H1 (cell line): ENCODE results near the gene PGLYRP4. TPM values are rescaled to one million over a fixed set of nuclear protein-coding genes. Genes with fewer than 3 reads are reported as not detected.
A peak's percentile ranks its signal among the peaks of the same experiment; 100 is the strongest.

Experiments
- polyA plus RNA-seq, 7 experiments: library from polyadenylated mRNA; depleted of rRNA in 3 of 7; stranded (reverse) in 5 of 7; unstranded in 2 of 7; fragments of >200 nt in 5 of 7; fragments of 200-250 nt in 2 of 7; gene quantifications; 1 replicate in 5 of 7; 2 replicates in 1 of 7; 4 replicates in 1 of 7; pipeline versions ENCODE4 v1.2.1 to v1.2.3, GENCODE V29; 2011 to 2013; ENCODE audit warnings: missing spikeins in 2 of 7, mixed read lengths in 2 of 7
- total RNA-seq: library from RNA; stranded (reverse); fragmentation: NEBNext Ultra II Directional; extraction: Animal tissue kit (Norgen Biotek cat#: 25700); gene quantifications from 2 replicates; pipeline ENCODE4 v1.2.1, GENCODE V29; 2021
- TF ChIP-seq, protein P1 (sequence below): IDR thresholded peaks from 2 replicates; pipeline ENCODE4 v1.6.1; 2012; ENCODE audit warnings: inconsistent platforms

Gene PGLYRP4
- total and polyA plus RNA-seq, 2 of the 8 experiments (the other 6 are each of a cell fraction or from before 2014, with no cell fraction given), result not detected

- TF ChIP-seq, protein P1, sequence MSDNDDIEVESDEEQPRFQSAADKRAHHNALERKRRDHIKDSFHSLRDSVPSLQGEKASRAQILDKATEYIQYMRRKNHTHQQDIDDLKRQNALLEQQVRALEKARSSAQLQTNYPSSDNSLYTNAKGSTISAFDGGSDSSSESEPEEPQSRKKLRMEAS, result peak; percentile 56; the same call in 1 of the 2 replicates
- TF ChIP-seq, all 59 proteins: peak for 4
These were observed 4.7 kb upstream of the PGLYRP4 start (continued) for GRCh38 chr1:153353226-153353947.
